ENCODE results near the gene SSUH2. TPM values are rescaled to one million over a fixed set of nuclear protein-coding genes. Genes with fewer than 3 reads are reported as not detected.

SSUH2 gene
- total RNA-seq, 6 donors from 2014 or later, result 0.22 to 0.79 TPM; not detected in 4

- TF ChIP-seq CTCF (IDR thresholded peaks at IDR 0.05) (no peak), POLR2AphosphoS5 (IDR thresholded peaks at IDR 0.05) (no peak), EP300 (IDR thresholded peaks at IDR 0.05) (no peak), POLR2A (IDR thresholded peaks at IDR 0.05) (no peak)
- Histone ChIP-seq H3K27me3 (no peaks in the 10 kb centered on the region), H3K36me3 (no peaks in the 10 kb centered on the region), H3K4me1 (peaks cover 5 to 11% (median 6%) of the 10 kb centered on the region in 4 donors), H3K27ac (no peak overlapping the region), H3K9me3 (no peaks in the 10 kb centered on the region), H3K4me3 (no peak overlapping the region)
- ATAC-seq (ENCODE audit: low FRiP score in 2 of 2) (peak in 1 of 2 donors; percentile 59), DNase-seq (no peak)
- 94 to 96% methylated on average over 5 of the region's 5 CpGs for WGBS, 2 donors
Observed at GRCh38 chr3:8617921-8618320, 26.7 kb downstream of the SSUH2 start.

- H3K4me1 ChIP-seq, result peaks cover 8 to 13% (median 11%) of the 10 kb centered on the region in 4 donors
- H3K36me3 ChIP-seq, result no peaks in the 10 kb centered on the region
- no peak for ATAC-seq (ENCODE audit: low FRiP score in 2 of 2)
- H3K27me3 ChIP-seq, result no peaks in the 10 kb centered on the region
- no peak overlapping the region for H3K4me3 ChIP-seq
- no peaks in the 10 kb centered on the region for H3K9me3 ChIP-seq
- WGBS, 2 donors, result 85 to 87% methylated on average over 6 to 8 of the region's 8 CpGs
- no peak overlapping the region for H3K27ac ChIP-seq
- DNase-seq, result no peak
- TF ChIP-seq POLR2A (IDR thresholded peaks at IDR 0.05), result no peak
- TF ChIP-seq EP300 (IDR thresholded peaks at IDR 0.05), result no peak
- TF ChIP-seq CTCF (IDR thresholded peaks at IDR 0.05), result no peak
Observed at GRCh38 chr3:8610951-8611350, 33.6 kb downstream of the SSUH2 start.

GRCh38 chr3:8608791-8609467 lies 35.7 kb downstream of the SSUH2 start:
- H3K4me1 ChIP-seq, result peaks cover 8 to 13% (median 11%) of the 10 kb centered on the region in 4 donors
- no peaks in the 10 kb centered on the region for H3K27me3 ChIP-seq
- no peaks in the 10 kb centered on the region for H3K36me3 ChIP-seq
- TF ChIP-seq POLR2AphosphoS5 (IDR thresholded peaks at IDR 0.05) (no peak), CTCF (IDR thresholded peaks at IDR 0.05) (no peak), POLR2A (IDR thresholded peaks at IDR 0.05) (no peak), EP300 (IDR thresholded peaks at IDR 0.05) (no peak)
- DNase-seq, result no peak
- H3K4me3 ChIP-seq, result no peak overlapping the region
- WGBS, 2 donors, result 82 to 87% methylated on average over 9 to 10 of the region's 10 CpGs
- no peak overlapping the region for H3K27ac ChIP-seq
- no peaks in the 10 kb centered on the region for H3K9me3 ChIP-seq
- ATAC-seq (ENCODE audit: low FRiP score in 2 of 2), result no peak

GRCh38 chr3:8608041-8608790 lies 36.4 kb downstream of the SSUH2 start:
- Histone ChIP-seq H3K4me1 (peaks cover 8 to 13% (median 11%) of the 10 kb centered on the region in 4 donors), H3K4me3 (no peak overlapping the region), H3K27ac (peak overlapping the region in 1 of 4 donors; percentile 24), H3K27me3 (no peaks in the 10 kb centered on the region), H3K9me3 (no peaks in the 10 kb centered on the region), H3K36me3 (no peaks in the 10 kb centered on the region)
- ATAC-seq (ENCODE audit: low FRiP score in 2 of 2) (no peak), DNase-seq (no peak)
- TF ChIP-seq EP300 (IDR thresholded peaks at IDR 0.05), result no peak
- no peak for TF ChIP-seq POLR2A (IDR thresholded peaks at IDR 0.05)
- no peak for TF ChIP-seq POLR2AphosphoS5 (IDR thresholded peaks at IDR 0.05)
- TF ChIP-seq CTCF (IDR thresholded peaks at IDR 0.05), result no peak
- WGBS, 2 donors, result 89 to 92% methylated on average over 16 of the region's 16 CpGs
